K562 (cell line): ENCODE results near the gene PPP1R10. TPM values are rescaled to one million over a fixed set of nuclear protein-coding genes. Genes with fewer than 3 reads are reported as not detected.

Experiments
- CBFB ChIP-seq: sonication (generic); formaldehyde crosslinking; IDR thresholded peaks from 2 replicates; pipeline ENCODE4 v1.4.0; 2020; ENCODE audit warnings: mild to moderate bottlenecking, missing genetic modification reagents
- CC2D1A ChIP-seq: fragments of 450-650 bp; IDR thresholded peaks from 2 replicates; pipeline ENCODE4 v1.6.1; 2017; ENCODE audit warnings: mild to moderate bottlenecking
- CTBP1 ChIP-seq: fragments of 450-650 bp; IDR thresholded peaks from 2 replicates; pipeline ENCODE4 v1.6.1; 2016; ENCODE audit warnings: borderline replicate concordance
- EP400 ChIP-seq: fragments of 450-650 bp; IDR thresholded peaks from 2 replicates; pipeline ENCODE4 v1.6.1; 2017; ENCODE audit warnings: antibody characterized with exemption, mild to moderate bottlenecking, moderate library complexity
- FOXA1 ChIP-seq: fragments of 450-650 bp; IDR thresholded peaks from 2 replicates; pipeline ENCODE4 v1.6.1; 2016; ENCODE audit warnings: mild to moderate bottlenecking, borderline replicate concordance
- HIVEP1 ChIP-seq: fragments of 250-450 bp; sonication (Bioruptor Pico); IDR thresholded peaks from 2 replicates; pipeline ENCODE4 v1.4.0; 2020; ENCODE audit warnings: mild to moderate bottlenecking
- KLF6 ChIP-seq: fragments of 250-450 bp; sonication (Bioruptor Pico); IDR thresholded peaks from 2 replicates; pipeline ENCODE4 v1.4.0; 2020; ENCODE audit warnings: mild to moderate bottlenecking, moderate library complexity, borderline replicate concordance
- MCM5 ChIP-seq: fragments of 450-650 bp; IDR thresholded peaks from 2 replicates; pipeline ENCODE4 v1.6.1; 2016; ENCODE audit warnings: low read depth
- NFRKB ChIP-seq: fragments of 450-650 bp; IDR thresholded peaks from 2 replicates; pipeline ENCODE4 v1.6.1; 2016; ENCODE audit warnings: low read depth
- NR2F6 ChIP-seq: fragments of 450-650 bp; formaldehyde crosslinking; IDR thresholded peaks from 2 replicates; pipeline ENCODE4 v1.4.0; 2020; ENCODE audit warnings: mild to moderate bottlenecking
- POLR2AphosphoS5 ChIP-seq: IDR thresholded peaks from 2 replicates; pipeline ENCODE4 v1.6.1; 2011; ENCODE audit warnings: mild to moderate bottlenecking, low read depth, low read length, moderate library complexity; ENCODE audit not compliant: control insufficient read depth, insufficient read depth
- PPARD ChIP-seq: fragments of 250-450 bp; sonication (Bioruptor Pico); IDR thresholded peaks from 2 replicates; pipeline ENCODE4 v1.8.0; 2022; ENCODE audit warnings: inconsistent platforms, mild to moderate bottlenecking, moderate library complexity
- RAD21 ChIP-seq, 2 experiments: fragments of 250-450 bp in 1 of 2; fragments of 450-650 bp in 1 of 2; sonication (Bioruptor Pico) in 1 of 2; formaldehyde crosslinking in 1 of 2; IDR thresholded peaks in 1 of 2; conservative IDR thresholded peaks in 1 of 2; 2 replicates each; pipeline versions ENCODE4 v1.4.0 to v1.8.0; 2020 to 2022; ENCODE audit warnings: mild to moderate bottlenecking in 2 of 2, moderate library complexity in 1 of 2
- SRSF9 ChIP-seq: fragments of 200-400 bp; formaldehyde crosslinking; IDR thresholded peaks from 2 replicates; pipeline ENCODE4 v1.6.1; 2017; ENCODE audit warnings: low read depth, low read length, borderline replicate concordance
- TARDBP ChIP-seq: fragments of 450-650 bp; IDR thresholded peaks from 2 replicates; pipeline ENCODE4 v1.6.1; 2016
- TSC22D4 ChIP-seq: fragments of 450-650 bp; IDR thresholded peaks from 2 replicates; pipeline ENCODE4 v1.6.1; 2016; ENCODE audit warnings: missing genetic modification characterization, missing biosample characterization, control low read depth
- ZFP36 ChIP-seq: fragments of 150-350 bp; IDR thresholded peaks from 2 replicates; pipeline ENCODE4 v1.6.1; 2018; ENCODE audit warnings: low read length, low read depth; ENCODE audit not compliant: partially characterized antibody
- ZNF212 ChIP-seq: fragments of 450-650 bp; formaldehyde crosslinking; IDR thresholded peaks from 2 replicates; pipeline ENCODE4 v1.4.0; 2020; ENCODE audit warnings: mild to moderate bottlenecking
- polyA plus RNA-seq, 8 experiments: library from polyadenylated mRNA; depleted of rRNA in 4 of 8; stranded (reverse) in 5 of 8; unstranded in 3 of 8; fragments of >200 nt; fragmentation: Nextera tagmentation in 2 of 8; fragmentation: Illumina TruSeq in 1 of 8; extraction: Ambion mirVana in 2 of 8; extraction: Trizol in 1 of 8; gene quantifications; 2 replicates each; pipeline versions ENCODE4 v1.2.1 to v1.2.3, GENCODE V29; 2011 to 2014; ENCODE audit warnings: inconsistent platforms in 1 of 8, missing spikeins in 1 of 8
- total RNA-seq, 7 experiments: library from RNA; depleted of rRNA in 6 of 7; stranded (reverse); fragments of >200 nt in 6 of 7; fragmentation: Illumina TruSeq in 2 of 7; extraction: Trizol in 2 of 7; gene quantifications; 2 replicates each; pipeline versions ENCODE4 v1.2.1 to v1.2.3, GENCODE V29; 2011 to 2021; ENCODE audit warnings: low replicate concordance in 1 of 7
- TF ChIP-seq, protein P1 (sequence below): fragments of 450-650 bp; IDR thresholded peaks from 2 replicates; pipeline ENCODE4 v1.7.1; 2018; ENCODE audit warnings: mild to moderate bottlenecking, low read depth; ENCODE audit not compliant: partially characterized antibody
- TF ChIP-seq, protein P2 (sequence below): fragments of 250-450 bp; sonication (Bioruptor Pico); IDR thresholded peaks from 2 replicates; pipeline ENCODE4 v1.8.0; 2021; ENCODE audit warnings: mild to moderate bottlenecking, moderate library complexity
- TF ChIP-seq, protein P3 (sequence below): fragments of 450-650 bp; IDR thresholded peaks from 2 replicates; pipeline ENCODE4 v1.6.1; 2017; ENCODE audit warnings: antibody characterized with exemption, mild to moderate bottlenecking

Gene PPP1R10
- total and polyA plus RNA-seq, 9 of the 15 experiments (the other 6 are each of a cell fraction or from before 2014, with no cell fraction given): 14.1 to 65.5 (median 32.6) TPM

DNA sequence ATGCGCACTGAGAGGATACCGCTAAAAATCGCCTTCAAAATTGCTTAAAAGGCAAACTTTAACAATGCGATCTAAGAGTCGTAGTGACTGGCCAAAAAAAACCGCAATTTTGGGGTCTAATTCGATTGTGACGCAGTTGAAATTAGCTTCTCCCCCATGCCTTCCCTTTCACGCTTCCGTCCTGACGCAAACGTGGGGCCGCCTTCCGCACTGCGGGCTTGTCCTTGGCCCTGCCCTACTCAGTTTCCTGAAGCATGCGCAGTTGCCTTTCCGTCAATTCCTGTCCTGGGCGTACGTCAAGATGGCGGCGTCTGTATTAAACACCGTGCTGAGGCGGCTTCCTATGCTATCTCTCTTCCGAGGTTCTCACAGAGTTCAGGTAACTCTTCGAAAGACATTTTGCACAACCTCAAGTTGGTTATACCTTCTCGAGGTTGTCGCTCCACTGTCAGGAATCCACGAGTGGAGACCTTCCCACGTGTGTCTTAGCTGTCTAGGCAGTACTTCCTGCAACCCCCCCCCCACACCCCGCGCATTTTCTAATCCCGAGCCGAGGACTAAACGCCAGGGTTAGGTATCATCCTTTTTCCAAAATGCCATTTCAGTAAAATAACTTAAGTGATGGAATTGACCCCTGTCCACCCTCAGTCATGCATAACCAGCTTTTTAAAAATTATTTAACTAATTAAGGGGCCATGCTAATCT lies 674 bp upstream of the PPP1R10 start, which contains the start of gene MRPS18B (continued):
- TF ChIP-seq, protein P1, sequence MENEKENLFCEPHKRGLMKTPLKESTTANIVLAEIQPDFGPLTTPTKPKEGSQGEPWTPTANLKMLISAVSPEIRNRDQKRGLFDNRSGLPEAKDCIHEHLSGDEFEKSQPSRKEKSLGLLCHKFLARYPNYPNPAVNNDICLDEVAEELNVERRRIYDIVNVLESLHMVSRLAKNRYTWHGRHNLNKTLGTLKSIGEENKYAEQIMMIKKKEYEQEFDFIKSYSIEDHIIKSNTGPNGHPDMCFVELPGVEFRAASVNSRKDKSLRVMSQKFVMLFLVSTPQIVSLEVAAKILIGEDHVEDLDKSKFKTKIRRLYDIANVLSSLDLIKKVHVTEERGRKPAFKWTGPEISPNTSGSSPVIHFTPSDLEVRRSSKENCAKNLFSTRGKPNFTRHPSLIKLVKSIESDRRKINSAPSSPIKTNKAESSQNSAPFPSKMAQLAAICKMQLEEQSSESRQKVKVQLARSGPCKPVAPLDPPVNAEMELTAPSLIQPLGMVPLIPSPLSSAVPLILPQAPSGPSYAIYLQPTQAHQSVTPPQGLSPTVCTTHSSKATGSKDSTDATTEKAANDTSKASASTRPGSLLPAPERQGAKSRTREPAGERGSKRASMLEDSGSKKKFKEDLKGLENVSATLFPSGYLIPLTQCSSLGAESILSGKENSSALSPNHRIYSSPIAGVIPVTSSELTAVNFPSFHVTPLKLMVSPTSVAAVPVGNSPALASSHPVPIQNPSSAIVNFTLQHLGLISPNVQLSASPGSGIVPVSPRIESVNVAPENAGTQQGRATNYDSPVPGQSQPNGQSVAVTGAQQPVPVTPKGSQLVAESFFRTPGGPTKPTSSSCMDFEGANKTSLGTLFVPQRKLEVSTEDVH: no peak
- no peak for TF ChIP-seq TARDBP
- TF ChIP-seq NR2F6 (CRISPR knock-in tag): no peak
- no peak for TF ChIP-seq RAD21 (CRISPR knock-in tag; conservative IDR thresholded peaks at IDR 0.05 in 1 of 2, IDR thresholded peaks at IDR 0.05 in 1 of 2)
- TF ChIP-seq EP400: peak; percentile 100
- no peak for TF ChIP-seq SRSF9
- TF ChIP-seq MCM5: no peak
- no peak; the same call in none of the 2 replicates for TF ChIP-seq NFRKB
- TF ChIP-seq, protein P2, sequence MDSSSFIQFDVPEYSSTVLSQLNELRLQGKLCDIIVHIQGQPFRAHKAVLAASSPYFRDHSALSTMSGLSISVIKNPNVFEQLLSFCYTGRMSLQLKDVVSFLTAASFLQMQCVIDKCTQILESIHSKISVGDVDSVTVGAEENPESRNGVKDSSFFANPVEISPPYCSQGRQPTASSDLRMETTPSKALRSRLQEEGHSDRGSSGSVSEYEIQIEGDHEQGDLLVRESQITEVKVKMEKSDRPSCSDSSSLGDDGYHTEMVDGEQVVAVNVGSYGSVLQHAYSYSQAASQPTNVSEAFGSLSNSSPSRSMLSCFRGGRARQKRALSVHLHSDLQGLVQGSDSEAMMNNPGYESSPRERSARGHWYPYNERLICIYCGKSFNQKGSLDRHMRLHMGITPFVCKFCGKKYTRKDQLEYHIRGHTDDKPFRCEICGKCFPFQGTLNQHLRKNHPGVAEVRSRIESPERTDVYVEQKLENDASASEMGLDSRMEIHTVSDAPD (CRISPR knock-in tag): no peak
- TF ChIP-seq, protein P3, sequence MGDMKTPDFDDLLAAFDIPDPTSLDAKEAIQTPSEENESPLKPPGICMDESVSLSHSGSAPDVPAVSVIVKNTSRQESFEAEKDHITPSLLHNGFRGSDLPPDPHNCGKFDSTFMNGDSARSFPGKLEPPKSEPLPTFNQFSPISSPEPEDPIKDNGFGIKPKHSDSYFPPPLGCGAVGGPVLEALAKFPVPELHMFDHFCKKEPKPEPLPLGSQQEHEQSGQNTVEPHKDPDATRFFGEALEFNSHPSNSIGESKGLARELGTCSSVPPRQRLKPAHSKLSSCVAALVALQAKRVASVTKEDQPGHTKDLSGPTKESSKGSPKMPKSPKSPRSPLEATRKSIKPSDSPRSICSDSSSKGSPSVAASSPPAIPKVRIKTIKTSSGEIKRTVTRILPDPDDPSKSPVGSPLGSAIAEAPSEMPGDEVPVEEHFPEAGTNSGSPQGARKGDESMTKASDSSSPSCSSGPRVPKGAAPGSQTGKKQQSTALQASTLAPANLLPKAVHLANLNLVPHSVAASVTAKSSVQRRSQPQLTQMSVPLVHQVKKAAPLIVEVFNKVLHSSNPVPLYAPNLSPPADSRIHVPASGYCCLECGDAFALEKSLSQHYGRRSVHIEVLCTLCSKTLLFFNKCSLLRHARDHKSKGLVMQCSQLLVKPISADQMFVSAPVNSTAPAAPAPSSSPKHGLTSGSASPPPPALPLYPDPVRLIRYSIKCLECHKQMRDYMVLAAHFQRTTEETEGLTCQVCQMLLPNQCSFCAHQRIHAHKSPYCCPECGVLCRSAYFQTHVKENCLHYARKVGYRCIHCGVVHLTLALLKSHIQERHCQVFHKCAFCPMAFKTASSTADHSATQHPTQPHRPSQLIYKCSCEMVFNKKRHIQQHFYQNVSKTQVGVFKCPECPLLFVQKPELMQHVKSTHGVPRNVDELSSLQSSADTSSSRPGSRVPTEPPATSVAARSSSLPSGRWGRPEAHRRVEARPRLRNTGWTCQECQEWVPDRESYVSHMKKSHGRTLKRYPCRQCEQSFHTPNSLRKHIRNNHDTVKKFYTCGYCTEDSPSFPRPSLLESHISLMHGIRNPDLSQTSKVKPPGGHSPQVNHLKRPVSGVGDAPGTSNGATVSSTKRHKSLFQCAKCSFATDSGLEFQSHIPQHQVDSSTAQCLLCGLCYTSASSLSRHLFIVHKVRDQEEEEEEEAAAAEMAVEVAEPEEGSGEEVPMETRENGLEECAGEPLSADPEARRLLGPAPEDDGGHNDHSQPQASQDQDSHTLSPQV: peak; percentile 90
- TF ChIP-seq ZNF212: no peak
- no peak for TF ChIP-seq PPARD
- no peak for TF ChIP-seq KLF6 (CRISPR knock-in tag)
- TF ChIP-seq CTBP1: peak; percentile 43; the same call in 1 of the 2 replicates
- no peak for TF ChIP-seq FOXA1
- TF ChIP-seq POLR2AphosphoS5: peak; percentile 95
- no peak for TF ChIP-seq CC2D1A
- no peak for TF ChIP-seq ZFP36
- TF ChIP-seq CBFB (CRISPR knock-in tag): 0 out of 2 replicates have a peak, but pooled peaks have one; percentile 30
- no peak for TF ChIP-seq HIVEP1
- TF ChIP-seq TSC22D4 (tag): no peak
